ENCODE results near the gene CCDC191.

Gene CCDC191

GRCh38 chr3:114052216-114052615 is 4.1 kb downstream of the CCDC191 start:
- H3K27ac ChIP-seq (ENCODE audit: low read depth, low read length), result no peak overlapping the region
- no peak overlapping the region for H3K4me3 ChIP-seq (ENCODE audit: low read depth in 1 of 2, low read length in 2 of 2)
- no peaks in the 10 kb centered on the region for H3K36me3 ChIP-seq (ENCODE audit: insufficient read depth, low read length)
- H3K27me3 ChIP-seq (ENCODE audit: control insufficient read depth in 1 of 2, insufficient read depth in 2 of 2, low read length in 2 of 2), result no peaks in the 10 kb centered on the region
- H3K9ac ChIP-seq (ENCODE audit: low read length), result no peak overlapping the region
- H3K4me1 ChIP-seq (ENCODE audit: insufficient read depth, low read length), result peaks cover 11% of the 10 kb centered on the region
- no peaks in the 10 kb centered on the region for H3K9me3 ChIP-seq (ENCODE audit: low read length)

- no peak overlapping the region for H3K9ac ChIP-seq (ENCODE audit: low read length)
- H3K9me3 ChIP-seq (ENCODE audit: low read length), result no peaks in the 10 kb centered on the region
- H3K4me1 ChIP-seq (ENCODE audit: insufficient read depth, low read length), result no peaks in the 10 kb centered on the region
- H3K4me3 ChIP-seq (ENCODE audit: low read depth in 1 of 2, low read length in 2 of 2), result no peak overlapping the region
- no peaks in the 10 kb centered on the region for H3K36me3 ChIP-seq (ENCODE audit: insufficient read depth, low read length)
- no peaks in the 10 kb centered on the region for H3K27me3 ChIP-seq (ENCODE audit: control insufficient read depth in 1 of 2, insufficient read depth in 2 of 2, low read length in 2 of 2)
- H3K27ac ChIP-seq (ENCODE audit: low read depth, low read length), result no peak overlapping the region
Observed at GRCh38 chr3:114043205-114043604, 13.1 kb downstream of the CCDC191 start.

GRCh38 chr3:114035896-114036295 is 20.4 kb downstream of the CCDC191 start:
- H3K9ac ChIP-seq (ENCODE audit: low read length), result no peak overlapping the region
- no peak overlapping the region for H3K4me3 ChIP-seq (ENCODE audit: low read depth in 1 of 2, low read length in 2 of 2)
- no peak overlapping the region for H3K27ac ChIP-seq (ENCODE audit: low read depth, low read length)
- H3K4me1 ChIP-seq (ENCODE audit: insufficient read depth, low read length), result no peaks in the 10 kb centered on the region
- no peaks in the 10 kb centered on the region for H3K27me3 ChIP-seq (ENCODE audit: control insufficient read depth in 1 of 2, insufficient read depth in 2 of 2, low read length in 2 of 2)
- H3K36me3 ChIP-seq (ENCODE audit: insufficient read depth, low read length), result peaks cover 18% of the 10 kb centered on the region
- no peaks in the 10 kb centered on the region for H3K9me3 ChIP-seq (ENCODE audit: low read length)

- Histone ChIP-seq H3K36me3 (ENCODE audit: insufficient read depth, low read length) (peaks cover 18% of the 10 kb centered on the region), H3K4me1 (ENCODE audit: insufficient read depth, low read length) (no peaks in the 10 kb centered on the region), H3K9ac (ENCODE audit: low read length) (no peak overlapping the region), H3K4me3 (ENCODE audit: low read depth in 1 of 2, low read length in 2 of 2) (no peak overlapping the region), H3K9me3 (ENCODE audit: low read length) (no peaks in the 10 kb centered on the region), H3K27me3 (ENCODE audit: control insufficient read depth in 1 of 2, insufficient read depth in 2 of 2, low read length in 2 of 2) (no peaks in the 10 kb centered on the region), H3K27ac (ENCODE audit: low read depth, low read length) (no peak overlapping the region)
Observed at GRCh38 chr3:114034787-114035545, 21.4 kb downstream of the CCDC191 start.

GRCh38 chr3:114034211-114034610 is 22.1 kb downstream of the CCDC191 start:
- no peak overlapping the region for H3K9ac ChIP-seq (ENCODE audit: low read length)
- no peaks in the 10 kb centered on the region for H3K9me3 ChIP-seq (ENCODE audit: low read length)
- H3K27me3 ChIP-seq (ENCODE audit: control insufficient read depth in 1 of 2, insufficient read depth in 2 of 2, low read length in 2 of 2), result no peaks in the 10 kb centered on the region
- H3K4me3 ChIP-seq (ENCODE audit: low read depth in 1 of 2, low read length in 2 of 2), result no peak overlapping the region
- H3K36me3 ChIP-seq (ENCODE audit: insufficient read depth, low read length), result peaks cover 18% of the 10 kb centered on the region
- no peak overlapping the region for H3K27ac ChIP-seq (ENCODE audit: low read depth, low read length)
- no peaks in the 10 kb centered on the region for H3K4me1 ChIP-seq (ENCODE audit: insufficient read depth, low read length)

GRCh38 chr3:114033721-114034120 is 22.6 kb downstream of the CCDC191 start:
- Histone ChIP-seq H3K27ac (ENCODE audit: low read depth, low read length) (no peak overlapping the region), H3K9ac (ENCODE audit: low read length) (no peak overlapping the region), H3K9me3 (ENCODE audit: low read length) (no peaks in the 10 kb centered on the region), H3K4me3 (ENCODE audit: low read depth in 1 of 2, low read length in 2 of 2) (no peak overlapping the region), H3K4me1 (ENCODE audit: insufficient read depth, low read length) (no peaks in the 10 kb centered on the region), H3K27me3 (ENCODE audit: control insufficient read depth in 1 of 2, insufficient read depth in 2 of 2, low read length in 2 of 2) (no peaks in the 10 kb centered on the region), H3K36me3 (ENCODE audit: insufficient read depth, low read length) (peaks cover 18% of the 10 kb centered on the region)

GRCh38 chr3:114026331-114026730 is 30.0 kb downstream of the CCDC191 start:
- Histone ChIP-seq H3K27ac (ENCODE audit: low read depth, low read length) (no peak overlapping the region), H3K4me1 (ENCODE audit: insufficient read depth, low read length) (no peaks in the 10 kb centered on the region), H3K9ac (ENCODE audit: low read length) (no peak overlapping the region), H3K36me3 (ENCODE audit: insufficient read depth, low read length) (no peaks in the 10 kb centered on the region), H3K4me3 (ENCODE audit: low read depth in 1 of 2, low read length in 2 of 2) (no peak overlapping the region), H3K27me3 (ENCODE audit: control insufficient read depth in 1 of 2, insufficient read depth in 2 of 2, low read length in 2 of 2) (no peaks in the 10 kb centered on the region), H3K9me3 (ENCODE audit: low read length) (no peaks in the 10 kb centered on the region)

GRCh38 chr3:114025451-114025850 is 30.9 kb downstream of the CCDC191 start:
- Histone ChIP-seq H3K9me3 (ENCODE audit: low read length) (no peaks in the 10 kb centered on the region), H3K27ac (ENCODE audit: low read depth, low read length) (no peak overlapping the region), H3K27me3 (ENCODE audit: control insufficient read depth in 1 of 2, insufficient read depth in 2 of 2, low read length in 2 of 2) (no peaks in the 10 kb centered on the region), H3K4me3 (ENCODE audit: low read depth in 1 of 2, low read length in 2 of 2) (no peak overlapping the region), H3K4me1 (ENCODE audit: insufficient read depth, low read length) (no peaks in the 10 kb centered on the region), H3K36me3 (ENCODE audit: insufficient read depth, low read length) (no peaks in the 10 kb centered on the region), H3K9ac (ENCODE audit: low read length) (no peak overlapping the region)

- no peak overlapping the region for H3K9ac ChIP-seq (ENCODE audit: low read length)
- H3K27me3 ChIP-seq (ENCODE audit: control insufficient read depth in 1 of 2, insufficient read depth in 2 of 2, low read length in 2 of 2), result no peaks in the 10 kb centered on the region
- no peak overlapping the region for H3K4me3 ChIP-seq (ENCODE audit: low read depth in 1 of 2, low read length in 2 of 2)
- no peaks in the 10 kb centered on the region for H3K36me3 ChIP-seq (ENCODE audit: insufficient read depth, low read length)
- H3K4me1 ChIP-seq (ENCODE audit: insufficient read depth, low read length), result no peaks in the 10 kb centered on the region
- H3K9me3 ChIP-seq (ENCODE audit: low read length), result no peaks in the 10 kb centered on the region
- H3K27ac ChIP-seq (ENCODE audit: low read depth, low read length), result no peak overlapping the region
Observed at GRCh38 chr3:114022145-114022802, 34.1 kb downstream of the CCDC191 start.

GRCh38 chr3:114020907-114021306 is 35.4 kb downstream of the CCDC191 start:
- Histone ChIP-seq H3K27me3 (ENCODE audit: control insufficient read depth in 1 of 2, insufficient read depth in 2 of 2, low read length in 2 of 2) (no peaks in the 10 kb centered on the region), H3K36me3 (ENCODE audit: insufficient read depth, low read length) (no peaks in the 10 kb centered on the region), H3K4me3 (ENCODE audit: low read depth in 1 of 2, low read length in 2 of 2) (no peak overlapping the region), H3K27ac (ENCODE audit: low read depth, low read length) (no peak overlapping the region), H3K9me3 (ENCODE audit: low read length) (no peaks in the 10 kb centered on the region), H3K4me1 (ENCODE audit: insufficient read depth, low read length) (no peaks in the 10 kb centered on the region), H3K9ac (ENCODE audit: low read length) (no peak overlapping the region)

- no peaks in the 10 kb centered on the region for H3K36me3 ChIP-seq (ENCODE audit: insufficient read depth, low read length)
- no peaks in the 10 kb centered on the region for H3K27me3 ChIP-seq (ENCODE audit: control insufficient read depth in 1 of 2, insufficient read depth in 2 of 2, low read length in 2 of 2)
- no peaks in the 10 kb centered on the region for H3K4me1 ChIP-seq (ENCODE audit: insufficient read depth, low read length)
- H3K9me3 ChIP-seq (ENCODE audit: low read length), result no peaks in the 10 kb centered on the region
- no peak overlapping the region for H3K9ac ChIP-seq (ENCODE audit: low read length)
- no peak overlapping the region for H3K4me3 ChIP-seq (ENCODE audit: low read depth in 1 of 2, low read length in 2 of 2)
- H3K27ac ChIP-seq (ENCODE audit: low read depth, low read length), result no peak overlapping the region
Observed at GRCh38 chr3:114019486-114019885, 36.8 kb downstream of the CCDC191 start.

GRCh38 chr3:114014211-114014610 is 42.1 kb downstream of the CCDC191 start:
- H3K36me3 ChIP-seq (ENCODE audit: insufficient read depth, low read length), result no peaks in the 10 kb centered on the region
- H3K27ac ChIP-seq (ENCODE audit: low read depth, low read length), result no peak overlapping the region
- no peaks in the 10 kb centered on the region for H3K9me3 ChIP-seq (ENCODE audit: low read length)
- H3K4me1 ChIP-seq (ENCODE audit: insufficient read depth, low read length), result no peaks in the 10 kb centered on the region
- no peak overlapping the region for H3K9ac ChIP-seq (ENCODE audit: low read length)
- no peaks in the 10 kb centered on the region for H3K27me3 ChIP-seq (ENCODE audit: control insufficient read depth in 1 of 2, insufficient read depth in 2 of 2, low read length in 2 of 2)
- no peak overlapping the region for H3K4me3 ChIP-seq (ENCODE audit: low read depth in 1 of 2, low read length in 2 of 2)
